ENCODE measurements around the gene ARHGEF37. TPM values are rescaled to one million over a fixed set of nuclear protein-coding genes. Genes with fewer than 3 reads are reported as not detected.

ARHGEF37 gene
- total RNA-seq, 1 experiment from 2014 or later = 0.64 TPM

GRCh38 chr5:149543361-149544027, 37.8 kb upstream of the ARHGEF37 start:
- no peak for DNase-seq (ENCODE audit: low spot score)
- CTCF ChIA-PET = no interaction called here
- H3K9me3 ChIP-seq (ENCODE audit: low read depth, low read length, poor library complexity, severe bottlenecking) = no peaks in the 10 kb centered on the region
- no peak for TF ChIP-seq CTCF (conservative IDR thresholded peaks at IDR 0.05; ENCODE audit: low read depth, low read length)
- no peak for TF ChIP-seq EZH2 (IDR thresholded peaks at IDR 0.05; ENCODE audit: borderline replicate concordance, low read depth, low read length, poor library complexity, severe bottlenecking)
- no peaks in the 10 kb centered on the region for H3K27me3 ChIP-seq (replicated peaks; ENCODE audit: insufficient read depth, low read depth, low read length, poor library complexity)
- POLR2A ChIA-PET (ENCODE audit: low non-redundant PET) = no interaction called here
- no peak overlapping the region for H3K27ac ChIP-seq (ENCODE audit: low read depth, low read length, poor library complexity, severe bottlenecking)
- H3K4me1 ChIP-seq (ENCODE audit: insufficient read depth, low read length, poor library complexity, severe bottlenecking) = peaks cover 26% of the 10 kb centered on the region
- BruUV-seq (replicated peaks) = no TSS peak
- H3K36me3 ChIP-seq (ENCODE audit: insufficient read depth, low read length, poor library complexity, severe bottlenecking) = peaks cover 68% of the 10 kb centered on the region
- no peak overlapping the region for H3K4me3 ChIP-seq (ENCODE audit: low read depth, low read length, poor library complexity, severe bottlenecking)
- intact Hi-C loops (cut with micrococcal nuclease; ENCODE audit: unreplicated experiment) = no loop called here

GRCh38 chr5:149544028-149544420, 37.3 kb upstream of the ARHGEF37 start:
- Histone ChIP-seq H3K36me3 (ENCODE audit: insufficient read depth, low read length, poor library complexity, severe bottlenecking) (peaks cover 71% of the 10 kb centered on the region), H3K4me3 (ENCODE audit: low read depth, low read length, poor library complexity, severe bottlenecking) (no peak overlapping the region), H3K4me1 (ENCODE audit: insufficient read depth, low read length, poor library complexity, severe bottlenecking) (peaks cover 31% of the 10 kb centered on the region), H3K9me3 (ENCODE audit: low read depth, low read length, poor library complexity, severe bottlenecking) (no peaks in the 10 kb centered on the region), H3K27me3 (replicated peaks; ENCODE audit: insufficient read depth, low read depth, low read length, poor library complexity) (no peaks in the 10 kb centered on the region), H3K27ac (ENCODE audit: low read depth, low read length, poor library complexity, severe bottlenecking) (no peak overlapping the region)
- DNase-seq (ENCODE audit: low spot score) = no peak
- intact Hi-C loops (cut with micrococcal nuclease; ENCODE audit: unreplicated experiment) = no loop called here
- TF ChIP-seq EZH2 (IDR thresholded peaks at IDR 0.05; ENCODE audit: borderline replicate concordance, low read depth, low read length, poor library complexity, severe bottlenecking) (no peak), CTCF (conservative IDR thresholded peaks at IDR 0.05; ENCODE audit: low read depth, low read length) (no peak)
- no TSS peak for BruUV-seq (replicated peaks)
- ChIA-PET POLR2A (ENCODE audit: low non-redundant PET) (no interaction called here), CTCF (no interaction called here)

DNA sequence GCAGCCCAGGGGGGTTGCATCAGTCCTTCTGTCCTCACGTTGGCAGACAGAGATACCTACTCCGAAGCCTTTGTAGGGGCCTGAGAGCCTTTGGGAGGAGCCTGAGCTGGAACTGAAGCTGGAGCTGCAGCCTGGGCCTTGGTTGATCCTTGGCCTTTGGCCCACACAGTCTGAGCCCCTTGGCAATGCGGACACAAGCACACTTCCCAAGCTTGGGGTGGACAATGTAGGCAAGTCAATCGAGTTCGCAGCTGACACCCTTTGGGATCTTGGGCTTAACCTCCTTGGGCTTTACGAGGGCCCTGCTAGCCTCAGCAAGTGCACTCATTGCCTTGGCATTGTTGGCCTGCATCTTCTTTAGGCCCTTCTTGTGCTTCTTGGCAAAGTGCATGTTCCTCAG, 36.0 kb upstream of the ARHGEF37 start:
- TF ChIP-seq CTCF (conservative IDR thresholded peaks at IDR 0.05; ENCODE audit: low read depth, low read length) (no peak), EZH2 (IDR thresholded peaks at IDR 0.05; ENCODE audit: borderline replicate concordance, low read depth, low read length, poor library complexity, severe bottlenecking) (no peak)
- H3K27ac ChIP-seq (ENCODE audit: low read depth, low read length, poor library complexity, severe bottlenecking) = no peak overlapping the region
- intact Hi-C loops (cut with micrococcal nuclease; ENCODE audit: unreplicated experiment) = no loop called here
- H3K9me3 ChIP-seq (ENCODE audit: low read depth, low read length, poor library complexity, severe bottlenecking) = no peaks in the 10 kb centered on the region
- DNase-seq (ENCODE audit: low spot score) = no peak
- BruUV-seq (replicated peaks) = no TSS peak
- H3K27me3 ChIP-seq (replicated peaks; ENCODE audit: insufficient read depth, low read depth, low read length, poor library complexity) = no peaks in the 10 kb centered on the region
- H3K4me1 ChIP-seq (ENCODE audit: insufficient read depth, low read length, poor library complexity, severe bottlenecking) = peaks cover 32% of the 10 kb centered on the region
- POLR2A ChIA-PET (ENCODE audit: low non-redundant PET) = interaction anchor here (0.6 kb wide), 2 partner anchors 43 to 174 kb away, joined by 3 read pairs; no protein-coding TSS in a partner anchor
- CTCF ChIA-PET = no interaction called here
- no peak overlapping the region for H3K4me3 ChIP-seq (ENCODE audit: low read depth, low read length, poor library complexity, severe bottlenecking)
- H3K36me3 ChIP-seq (ENCODE audit: insufficient read depth, low read length, poor library complexity, severe bottlenecking) = peaks cover 67% of the 10 kb centered on the region

All from A673 (cell line).